Astrocyte of the cerebellum (primary cell): Measurements from ENCODE around the gene TCF3.

Experiments
- DNase-seq: peaks from one replicate; pipeline ENCODE4 v3.0.0-alpha.2; 2011; ENCODE audit warnings: low read depth
- H3K4me3 ChIP-seq: 2 replicates; pipeline ENCODE4 v1.5.1; 2011; ENCODE audit warnings: mild to moderate bottlenecking, low read depth, low read length, moderate library complexity
- CTCF ChIP-seq: IDR thresholded peaks from 2 replicates; pipeline ENCODE4 v1.5.1; 2012; ENCODE audit warnings: low read length, low read depth, moderate library complexity, mild to moderate bottlenecking; ENCODE audit errors: missing control alignments
- in situ Hi-C: cut with HindIII; loops from 2 replicates; pipeline ENCODE4 v1.10.0; 2017; ENCODE audit warnings: low sequenced_read_pairs

TCF3 gene

GRCh38 chr19:1574354-1575136 lies 77.9 kb downstream of the TCF3 start:
- no peak for DNase-seq
- no peak overlapping the region for H3K4me3 ChIP-seq
- no peak for TF ChIP-seq CTCF
- in situ Hi-C loops, result no loop called here

- no peak for TF ChIP-seq CTCF
- in situ Hi-C loops, result no loop called here
- no peak for DNase-seq
- H3K4me3 ChIP-seq, result no peak overlapping the region
Observed at GRCh38 chr19:1572795-1573194, 79.6 kb downstream of the TCF3 start.

- in situ Hi-C loops, result no loop called here
- no peak overlapping the region for H3K4me3 ChIP-seq
- DNase-seq, result no peak
- no peak for TF ChIP-seq CTCF
Observed at GRCh38 chr19:1571358-1571757, 81.1 kb downstream of the TCF3 start.

- DNase-seq, result no peak
- TF ChIP-seq CTCF, result no peak
- in situ Hi-C loops, result no loop called here
- H3K4me3 ChIP-seq, result no peak overlapping the region
Observed at GRCh38 chr19:1570836-1571235, 81.6 kb downstream of the TCF3 start.

GRCh38 chr19:1569997-1570396 lies 82.4 kb downstream of the TCF3 start:
- DNase-seq, result no peak
- in situ Hi-C loops, result no loop called here
- H3K4me3 ChIP-seq, result no peak overlapping the region
- no peak for TF ChIP-seq CTCF

GRCh38 chr19:1568320-1569019 lies 83.9 kb downstream of the TCF3 start, which contains the start of gene MEX3D:
MEX3D (minus strand) TSS chr19:1568325; CDS start chr19:1568058, 267 bp downstream.
- peak within 1 kb of the TSS; percentile 57 for H3K4me3 ChIP-seq
- no peak for DNase-seq
- in situ Hi-C loops, result no loop called here
- TF ChIP-seq CTCF, result no peak
